Activated CD4-positive, CD25-positive, alpha-beta regulatory T cell (primary cell): ENCODE measurements around the gene EPHA10.

Experiments
- DNase-seq, 4 experiments: peaks; one replicate each; lab custom pipeline; 2025; lab: John Stamatoyannopoulos, UW

Gene EPHA10

DNA sequence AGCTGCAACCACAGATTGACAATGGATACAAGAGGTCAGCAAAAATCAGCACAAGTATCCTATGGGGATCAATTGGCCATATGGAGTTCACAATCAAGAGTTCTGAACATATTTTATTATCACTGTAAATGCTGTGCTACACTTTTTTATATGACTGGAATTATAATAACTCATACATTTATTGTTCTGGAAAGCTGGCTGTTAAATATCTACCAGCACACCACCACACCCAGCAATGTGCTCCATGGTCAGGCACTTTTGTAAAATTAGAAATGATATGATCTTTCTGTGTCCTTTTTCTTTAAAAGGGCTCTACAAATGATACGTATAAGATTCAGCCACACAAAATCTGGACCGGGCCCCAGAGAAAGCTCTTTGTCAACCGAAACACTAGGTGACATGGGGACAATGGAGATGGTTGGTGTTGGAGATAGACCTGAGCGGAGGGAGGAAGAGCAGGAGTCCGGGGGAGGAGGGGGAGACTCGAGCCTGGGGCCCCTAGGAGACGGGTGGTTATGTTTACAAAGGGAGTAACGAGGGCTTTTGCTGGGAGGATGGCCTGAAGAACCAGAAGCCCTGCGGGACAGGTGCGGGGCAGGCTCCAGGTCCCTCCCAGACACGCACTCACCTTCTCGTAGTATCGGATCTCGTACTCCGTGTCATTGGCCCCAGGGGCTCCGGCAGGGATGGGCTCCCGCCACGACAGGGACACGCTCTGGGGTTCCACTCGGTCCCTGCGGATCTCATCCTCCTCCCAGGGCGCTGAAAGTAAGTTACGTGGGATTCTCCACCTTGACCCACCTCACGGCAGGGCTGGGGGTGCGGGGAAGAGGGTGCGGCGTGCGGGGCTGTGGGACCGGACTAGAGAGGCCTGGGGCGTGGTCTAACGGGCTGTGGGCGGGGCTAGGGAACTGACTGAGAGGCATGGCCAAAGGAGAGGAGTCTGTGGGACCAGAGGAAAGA, 30.0 kb downstream of the EPHA10 start:
- no peak for DNase-seq

GRCh38 chr1:37732111-37732780, 32.7 kb downstream of the EPHA10 start:
- DNase-seq, result no peak

DNA sequence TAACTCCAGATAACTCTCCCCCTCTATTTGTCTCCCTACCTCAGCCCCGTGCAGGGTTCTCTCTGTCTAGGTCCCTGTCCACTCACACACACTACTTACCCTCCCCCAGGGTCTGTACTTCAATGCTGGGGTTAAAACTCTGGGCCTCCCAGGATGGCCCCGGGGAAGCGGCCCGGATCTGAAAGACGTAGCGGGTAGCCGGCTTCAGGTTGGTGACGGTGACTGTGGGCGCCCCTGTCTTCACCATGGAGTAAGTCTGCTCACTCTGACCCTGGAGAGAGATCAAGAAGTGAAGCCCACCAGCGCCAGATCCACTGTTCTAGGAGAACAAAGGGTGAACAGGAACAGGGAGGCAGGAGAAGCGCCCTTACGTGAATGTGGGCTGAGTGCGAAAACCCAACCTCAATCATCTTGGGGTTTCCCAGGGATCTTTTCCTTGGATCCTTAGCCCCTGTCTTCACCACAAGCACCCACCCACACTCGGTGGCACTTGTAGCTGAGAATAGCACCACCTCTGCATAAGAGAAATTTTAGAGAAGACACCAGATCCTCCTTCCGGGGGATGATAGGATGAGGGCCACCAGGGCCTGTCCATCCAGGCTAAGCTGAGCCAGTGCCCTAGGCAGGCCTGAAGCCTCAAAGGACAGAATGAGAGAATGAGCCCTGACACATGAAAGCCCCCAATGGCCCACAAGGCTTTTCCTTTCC, 33.5 kb downstream of the EPHA10 start:
- DNase-seq, result no peak

- DNase-seq, result no peak
These were observed 34.5 kb downstream of the EPHA10 start for GRCh38 chr1:37730376-37730775.

DNA sequence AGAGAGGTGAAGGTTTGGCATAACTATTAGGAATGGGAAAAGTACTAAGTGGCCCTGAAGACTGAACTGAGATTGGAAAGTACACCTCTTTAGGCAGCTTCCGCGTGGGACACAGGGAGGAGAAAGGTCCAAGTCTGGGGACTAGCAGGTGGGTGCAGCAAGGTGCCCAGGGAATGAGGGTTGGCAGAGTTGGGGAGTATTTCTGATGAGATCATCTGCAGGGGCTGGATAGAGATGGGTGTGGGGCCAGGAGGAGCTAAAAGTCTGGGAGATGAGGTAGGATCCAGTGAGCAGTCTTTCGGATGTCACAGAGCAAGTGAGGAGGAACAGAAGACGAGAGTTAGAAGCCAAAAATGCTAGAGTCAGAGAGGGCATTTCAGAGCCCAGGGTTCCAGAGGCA, 36.5 kb downstream of the EPHA10 start:
- no peak for DNase-seq

GRCh38 chr1:37726751-37727585, 38.0 kb downstream of the EPHA10 start:
- no peak for DNase-seq

DNA sequence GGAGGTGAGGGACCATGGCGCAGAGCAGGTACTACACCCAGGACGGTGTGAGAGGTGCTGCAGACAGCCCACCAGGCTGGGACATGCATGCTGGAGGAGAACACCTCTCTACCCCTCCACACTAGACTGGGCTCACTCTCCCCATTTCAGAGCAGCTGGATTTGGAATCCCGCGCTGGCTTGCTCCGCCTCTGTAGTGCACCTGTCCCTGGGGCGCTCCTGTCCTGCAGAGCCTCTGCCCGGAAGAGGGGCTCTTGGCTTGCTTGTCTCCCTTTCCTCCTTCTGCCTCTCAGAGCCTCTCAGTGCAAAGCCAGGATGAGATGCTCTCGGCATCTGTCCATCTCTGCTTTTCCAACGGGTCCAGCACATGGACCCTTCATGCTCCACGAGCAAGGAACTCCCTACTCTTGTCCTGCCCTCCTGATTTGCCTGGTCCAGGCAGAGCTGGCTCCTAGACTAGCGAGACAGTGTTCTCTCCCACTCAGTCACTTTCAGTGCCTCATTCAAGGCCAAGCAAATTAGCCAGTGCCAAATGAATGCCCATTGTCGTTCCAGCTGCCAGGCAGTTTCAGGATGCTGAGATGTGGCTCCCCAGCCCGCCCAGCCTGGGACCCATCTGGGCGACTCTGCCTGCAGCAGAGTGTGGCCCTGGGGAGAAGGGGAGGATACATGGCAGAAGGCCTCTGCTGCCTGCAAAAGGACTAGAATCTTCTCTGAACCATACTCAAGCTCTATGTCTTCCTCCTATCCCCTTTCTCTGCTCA, 38.9 kb downstream of the EPHA10 start:
- no peak for DNase-seq

DNA sequence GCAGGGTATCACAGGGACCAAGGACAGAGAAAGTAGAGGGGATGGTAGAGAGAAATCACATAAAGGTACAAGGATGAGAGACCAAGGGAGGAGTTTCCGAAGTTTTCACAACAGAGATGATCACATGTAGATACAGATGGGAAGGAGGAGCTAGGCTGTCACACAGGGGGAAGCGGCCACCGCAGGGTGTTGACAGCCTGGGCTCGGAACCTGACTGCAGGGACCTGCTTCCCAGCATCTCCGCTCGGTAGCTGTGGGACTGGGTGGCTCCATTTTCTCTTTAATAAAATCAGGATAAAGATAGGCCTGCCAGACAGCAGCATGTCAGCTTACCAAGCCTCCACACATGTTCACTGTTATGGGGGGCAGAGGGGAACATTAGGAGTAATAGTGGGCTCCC, 40.3 kb downstream of the EPHA10 start:
- no peak for DNase-seq

GRCh38 chr1:37723390-37724078, 41.4 kb downstream of the EPHA10 start:
- DNase-seq, result no peak

GRCh38 chr1:37723072-37723389, 41.9 kb downstream of the EPHA10 start:
- no peak for DNase-seq

DNA sequence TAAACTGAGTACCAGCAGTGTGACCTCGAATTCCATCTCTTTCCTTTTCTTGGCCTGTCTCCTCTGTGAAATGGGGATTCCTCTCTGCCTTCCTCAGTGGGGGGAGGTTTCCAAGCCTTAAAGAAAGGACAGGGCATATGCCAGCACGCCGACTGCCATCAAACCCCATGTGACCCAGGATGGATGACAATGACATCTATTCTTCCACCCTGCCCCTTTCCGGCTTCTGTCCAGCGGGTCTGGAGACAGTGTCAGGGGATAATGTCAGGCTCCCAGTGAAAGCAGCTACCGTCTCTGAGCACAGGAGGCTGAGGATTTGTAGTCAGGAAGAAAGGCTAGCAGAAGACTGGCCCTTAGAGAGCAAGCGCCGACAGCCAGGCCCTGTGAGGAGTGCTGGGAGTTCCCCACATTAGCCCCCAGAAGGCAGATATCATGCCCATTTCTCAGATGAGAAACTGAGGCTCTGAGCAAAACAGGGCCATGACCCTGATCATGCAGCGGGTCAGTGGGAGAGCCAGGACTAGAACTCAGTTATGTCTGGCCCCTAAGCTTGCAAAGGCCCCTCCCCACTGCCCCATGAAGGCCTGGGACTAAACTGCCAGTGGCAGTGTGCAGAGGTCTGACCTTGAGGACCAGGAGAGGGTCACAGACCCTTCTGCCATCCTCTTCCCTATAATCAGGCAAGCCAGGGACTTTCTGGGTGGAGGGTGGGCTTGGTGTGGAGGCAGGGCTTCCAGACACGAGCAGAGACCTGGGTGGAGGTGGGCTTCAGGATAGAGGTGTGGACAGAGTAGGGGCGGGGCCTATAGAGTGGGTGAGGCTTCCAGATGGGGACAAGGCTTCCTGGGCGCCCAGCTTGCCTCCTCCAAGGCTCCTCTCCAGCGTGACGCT, 42.5 kb downstream of the EPHA10 start:
- no peak for DNase-seq

GRCh38 chr1:37721565-37721964, 43.4 kb downstream of the EPHA10 start:
- DNase-seq, result no peak

DNA sequence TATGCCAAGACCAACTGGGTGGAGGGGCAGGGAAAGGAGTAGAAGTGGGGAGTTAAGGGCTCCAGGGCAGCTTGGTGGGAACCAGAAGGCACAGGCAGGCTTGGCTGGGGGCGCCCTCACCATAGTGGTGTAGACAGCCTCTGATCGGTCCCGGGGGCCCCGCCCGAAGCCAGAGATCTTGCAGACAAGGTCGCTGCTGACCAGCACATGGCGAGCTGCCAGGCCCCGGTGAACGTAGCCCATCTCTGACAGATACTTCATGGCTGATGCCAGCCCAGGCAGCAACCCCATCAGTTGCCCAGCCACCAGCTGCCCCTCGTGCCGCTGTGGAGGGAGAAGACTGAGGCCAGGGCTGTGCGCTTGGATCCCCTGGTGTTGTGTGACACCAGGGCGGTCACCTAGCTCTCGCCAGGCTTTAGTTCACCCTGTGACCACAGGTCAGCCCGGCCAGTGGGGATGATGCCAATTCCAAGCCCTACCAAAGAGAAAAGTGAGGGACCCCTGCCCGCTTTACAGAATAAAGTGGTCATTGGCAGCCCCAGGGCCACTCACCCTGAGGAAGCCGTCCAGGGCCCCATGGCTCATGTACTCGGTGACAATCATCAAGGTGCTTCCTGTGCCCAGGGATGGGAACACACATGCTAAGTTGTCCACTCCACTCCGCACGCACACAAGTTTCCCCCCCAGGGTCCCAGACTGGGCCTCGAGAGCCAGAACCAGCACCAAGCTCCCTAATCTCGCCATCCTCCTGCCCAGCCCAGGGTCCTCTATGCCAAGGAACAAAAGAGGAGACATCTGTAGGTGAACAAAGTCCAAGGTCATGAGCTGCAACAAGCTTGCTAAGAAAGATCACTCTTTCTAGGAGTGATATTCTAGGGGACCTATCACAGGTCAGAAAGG, 44.4 kb downstream of the EPHA10 start:
- DNase-seq, result no peak

- DNase-seq, result no peak
These were observed 45.2 kb downstream of the EPHA10 start for GRCh38 chr1:37719572-37720195.

GRCh38 chr1:37718901-37719571, 45.9 kb downstream of the EPHA10 start:
- DNase-seq, result no peak

DNA sequence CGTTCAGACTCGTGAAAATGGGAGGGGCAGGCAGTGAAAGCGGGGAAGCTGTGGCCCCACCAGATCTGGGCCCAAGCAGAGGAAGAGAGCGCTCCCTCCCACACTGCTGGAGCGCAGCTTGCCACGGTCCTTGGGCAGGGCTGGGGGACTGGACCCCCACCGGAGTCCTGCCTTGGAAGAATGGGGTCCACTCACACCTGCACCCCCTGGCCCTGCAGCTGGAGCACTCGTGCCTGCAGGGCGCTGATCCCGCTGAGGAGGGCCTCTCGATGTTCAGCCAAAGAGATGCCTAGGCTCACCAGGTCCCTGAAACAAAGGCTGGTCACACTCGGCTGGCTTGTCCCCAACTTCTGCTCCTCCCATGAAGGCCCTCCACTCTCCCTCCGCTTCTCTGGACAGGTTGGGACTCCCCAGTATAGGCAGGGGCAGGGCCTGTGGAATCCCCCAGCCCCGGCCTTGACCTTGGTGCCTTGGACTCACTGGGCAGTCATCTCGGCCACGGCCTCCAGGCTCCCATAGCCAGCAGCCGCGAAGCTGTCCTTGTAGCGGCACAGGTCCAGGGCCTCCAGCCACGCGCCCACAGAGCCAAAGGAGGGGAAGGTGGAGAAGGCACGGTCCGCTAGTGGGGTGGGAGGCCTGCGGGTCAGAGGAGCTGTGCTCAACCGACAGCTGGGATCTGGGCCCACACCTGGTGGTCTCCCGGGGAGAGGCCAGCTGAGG, 46.6 kb downstream of the EPHA10 start:
- DNase-seq, result no peak

DNA sequence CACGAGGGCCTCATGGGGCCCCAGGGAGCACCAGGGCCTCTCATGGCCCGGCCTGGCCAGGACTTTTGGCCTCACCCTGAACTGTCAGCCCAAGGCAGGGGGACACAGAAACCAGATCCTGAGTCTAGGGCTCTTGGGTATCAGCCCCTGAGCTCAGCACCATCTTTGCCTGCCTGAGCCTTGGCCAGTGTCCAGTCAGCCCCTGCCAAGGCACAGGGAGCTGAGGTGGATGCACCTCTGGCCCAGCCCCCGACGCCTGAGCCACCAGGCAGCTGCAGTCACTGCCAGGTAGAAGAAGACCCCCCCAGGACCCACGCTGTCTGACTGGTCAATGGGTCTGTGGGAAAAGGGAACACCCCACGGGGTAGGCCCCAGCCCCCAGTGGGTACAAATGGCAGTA, 47.3 kb downstream of the EPHA10 start:
- no peak for DNase-seq
